Effector CD4-positive, alpha-beta T cell (primary cell): ENCODE measurements around the gene RAI14.
"Not testable (repeated sequence)": the region's sequence is repeated elsewhere in the genome, so short reads cannot be mapped to it uniquely, and the experiment has no call there.

ENCODE experiments used
- DNase-seq: peaks from one replicate; pipeline ENCODE4 v3.0.0-alpha.2; 2020

RAI14 gene

GRCh38 chr5:34701442-34701841 lies 45.3 kb downstream of the RAI14 start:
- not testable (repeated sequence) for DNase-seq

DNA sequence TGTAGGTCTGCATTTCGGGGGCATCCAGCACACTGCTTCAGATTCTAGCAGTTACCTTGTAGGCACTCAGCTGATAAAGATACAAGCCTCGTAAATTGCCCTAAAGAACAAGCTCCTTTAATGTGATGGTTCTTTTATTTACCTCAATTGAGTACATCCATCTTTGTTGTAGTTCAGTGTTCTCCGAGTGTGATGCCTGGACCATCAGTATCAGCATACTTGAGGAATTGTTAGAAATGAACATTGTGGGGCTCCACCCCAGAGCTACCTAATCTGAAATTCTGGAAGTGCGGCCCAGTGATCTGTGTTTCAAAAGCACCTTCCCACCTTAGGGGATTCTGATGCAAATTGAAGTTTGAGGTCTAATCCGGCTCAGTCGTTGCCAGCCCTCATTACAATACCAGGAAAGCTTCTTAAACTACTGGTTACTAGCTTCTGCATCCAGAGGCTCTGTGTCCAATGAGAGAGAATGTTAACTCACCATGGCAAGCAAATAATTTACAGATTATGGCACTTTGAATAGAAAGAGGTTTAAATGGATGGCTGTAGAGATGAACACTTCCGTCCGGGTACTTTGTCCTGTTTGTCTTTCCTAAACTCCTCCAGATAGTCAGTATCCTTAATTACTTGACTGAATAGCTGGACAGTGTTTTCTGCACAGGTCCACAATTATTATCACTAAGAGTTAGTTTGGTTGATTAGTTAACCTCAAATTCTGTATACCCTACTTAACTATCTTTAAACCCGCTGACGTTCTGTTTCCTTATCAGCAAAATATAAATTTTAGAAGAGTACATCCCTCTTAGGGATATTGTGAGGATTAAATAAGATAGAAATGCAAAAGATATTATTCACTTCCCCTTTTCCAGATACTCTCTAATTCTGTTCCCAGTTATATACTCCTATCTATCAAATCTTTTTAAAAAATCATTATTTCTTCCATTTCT lies 47.9 kb downstream of the RAI14 start:
- no peak for DNase-seq

- no peak for DNase-seq
These were observed 50.0 kb downstream of the RAI14 start for GRCh38 chr5:34706084-34706483.

DNA sequence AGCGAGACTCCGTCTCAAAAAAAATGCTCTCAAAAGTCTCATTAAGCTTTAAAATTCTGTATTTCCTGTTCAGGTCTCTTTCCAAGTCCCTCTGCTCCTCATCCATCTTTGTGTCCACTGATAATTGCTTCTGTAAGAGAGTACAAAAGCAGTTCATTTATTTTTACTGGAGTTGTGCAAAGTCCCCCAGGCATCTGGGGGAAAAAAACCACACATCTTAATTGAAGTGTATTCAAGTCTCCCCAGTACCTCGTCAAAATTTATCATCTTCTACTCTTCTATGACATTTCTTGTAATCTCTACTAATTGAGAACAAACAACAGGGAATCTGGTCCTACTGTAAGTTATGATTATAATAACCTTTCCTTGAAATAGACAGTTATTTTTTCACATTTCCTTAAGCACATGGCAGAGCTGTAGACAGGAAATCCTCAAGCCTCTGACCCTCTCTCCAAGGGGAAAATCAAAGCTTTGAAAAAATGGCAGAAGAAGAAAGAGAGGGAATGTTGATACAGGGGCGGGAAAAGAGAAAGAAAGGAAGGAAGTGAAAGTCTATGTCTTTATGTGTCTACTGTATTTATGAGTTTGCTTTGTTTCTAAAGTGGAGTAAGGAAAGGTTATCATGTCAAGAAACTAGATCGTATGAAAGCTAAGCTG lies 51.5 kb downstream of the RAI14 start:
- DNase-seq: no peak

- no peak for DNase-seq
These were observed 52.6 kb downstream of the RAI14 start for GRCh38 chr5:34708777-34709176.

DNA sequence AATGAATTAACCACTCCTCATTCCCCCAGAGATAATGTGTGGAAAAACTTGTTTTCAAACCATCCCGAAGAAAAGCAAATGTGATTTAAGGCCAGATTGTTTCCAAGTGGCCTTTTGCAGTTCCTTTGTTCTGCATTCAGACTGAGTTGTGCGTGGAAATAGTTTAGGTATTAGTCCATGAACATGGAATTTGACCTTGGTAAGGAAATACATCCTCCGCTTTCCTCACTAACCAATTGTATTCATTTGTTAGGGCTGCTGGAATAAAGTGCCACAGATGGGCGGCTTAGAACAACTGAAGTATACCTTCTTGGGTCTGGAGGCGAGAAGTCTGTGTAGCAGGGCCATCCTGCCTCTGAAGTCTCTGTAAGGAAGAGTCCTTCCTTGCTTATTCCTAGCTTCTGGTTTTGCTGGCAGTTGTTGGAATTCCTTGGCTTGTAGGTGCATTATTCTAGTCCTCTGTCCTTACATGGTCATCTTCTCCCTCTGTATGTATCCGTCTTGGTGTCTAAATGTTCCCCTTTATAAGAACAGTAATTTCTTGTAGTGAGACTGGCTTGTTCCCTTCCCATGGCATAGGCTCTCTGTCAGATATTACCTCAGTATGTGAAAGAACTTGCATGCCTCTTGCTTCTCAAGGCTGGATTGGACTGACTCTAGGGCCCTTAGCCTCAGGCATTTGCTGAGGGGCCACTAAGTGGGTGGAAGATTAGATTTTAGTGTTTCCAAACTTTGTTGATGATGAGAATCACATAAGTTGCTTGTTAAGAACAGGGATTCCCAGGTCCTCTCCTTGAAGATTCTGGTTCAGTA lies 53.9 kb downstream of the RAI14 start:
- DNase-seq: no peak

DNA sequence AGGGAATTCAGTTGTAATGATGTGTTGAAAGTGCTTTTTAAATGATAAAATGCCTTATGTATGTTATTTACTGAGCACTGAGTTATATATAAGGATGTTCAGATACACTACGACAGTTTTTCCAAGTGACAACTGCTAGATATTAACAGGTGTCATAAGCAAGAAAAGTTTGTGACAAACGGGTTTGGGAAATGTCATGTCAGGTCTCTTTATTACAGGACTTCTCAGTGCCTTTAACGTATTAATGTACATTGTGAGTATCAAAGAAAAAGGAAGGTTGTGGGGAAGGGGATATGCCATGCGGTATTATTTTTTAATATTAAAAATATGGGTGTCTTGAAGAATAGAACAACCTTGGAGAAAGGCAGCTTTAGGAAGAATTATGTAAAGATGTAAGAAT lies 56.4 kb downstream of the RAI14 start:
- no peak for DNase-seq

DNA sequence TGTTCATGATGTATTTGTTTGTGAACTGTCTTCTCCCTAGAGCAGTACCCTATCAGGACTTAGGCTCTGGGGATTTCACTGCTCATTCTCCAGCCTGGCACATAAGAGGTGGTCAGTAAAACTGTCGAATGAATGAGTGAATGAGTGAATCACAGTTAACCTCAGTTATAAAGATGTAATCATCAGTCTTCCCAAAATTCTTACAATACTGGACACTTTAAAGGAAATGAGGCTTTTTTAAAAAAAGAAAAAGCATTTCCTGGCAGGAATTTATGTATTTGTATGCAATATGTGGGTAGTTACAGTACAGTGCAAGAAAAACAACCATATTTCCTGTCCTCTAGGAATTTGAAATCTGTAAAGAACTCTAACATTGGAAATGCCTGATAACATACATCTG lies 59.6 kb downstream of the RAI14 start:
- DNase-seq: no peak

DNA sequence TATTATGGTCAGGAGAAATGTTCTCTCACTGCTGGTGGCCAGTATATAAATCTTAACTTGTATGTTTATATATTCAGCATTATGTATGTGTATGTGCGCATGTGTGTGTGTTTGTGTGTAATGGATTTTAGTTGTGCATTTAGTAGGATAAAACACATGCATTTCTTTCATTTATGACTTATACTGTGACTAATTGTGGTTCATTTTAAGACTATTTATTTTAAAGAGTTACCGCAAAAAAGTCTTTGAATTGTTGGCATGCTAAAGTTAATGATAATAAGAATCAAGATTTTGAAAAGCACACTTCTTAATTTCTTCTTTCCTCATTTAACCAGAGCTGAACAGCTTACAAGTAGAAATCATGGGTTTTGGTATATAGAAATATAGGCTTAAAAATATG lies 60.9 kb downstream of the RAI14 start:
- no peak for DNase-seq

DNA sequence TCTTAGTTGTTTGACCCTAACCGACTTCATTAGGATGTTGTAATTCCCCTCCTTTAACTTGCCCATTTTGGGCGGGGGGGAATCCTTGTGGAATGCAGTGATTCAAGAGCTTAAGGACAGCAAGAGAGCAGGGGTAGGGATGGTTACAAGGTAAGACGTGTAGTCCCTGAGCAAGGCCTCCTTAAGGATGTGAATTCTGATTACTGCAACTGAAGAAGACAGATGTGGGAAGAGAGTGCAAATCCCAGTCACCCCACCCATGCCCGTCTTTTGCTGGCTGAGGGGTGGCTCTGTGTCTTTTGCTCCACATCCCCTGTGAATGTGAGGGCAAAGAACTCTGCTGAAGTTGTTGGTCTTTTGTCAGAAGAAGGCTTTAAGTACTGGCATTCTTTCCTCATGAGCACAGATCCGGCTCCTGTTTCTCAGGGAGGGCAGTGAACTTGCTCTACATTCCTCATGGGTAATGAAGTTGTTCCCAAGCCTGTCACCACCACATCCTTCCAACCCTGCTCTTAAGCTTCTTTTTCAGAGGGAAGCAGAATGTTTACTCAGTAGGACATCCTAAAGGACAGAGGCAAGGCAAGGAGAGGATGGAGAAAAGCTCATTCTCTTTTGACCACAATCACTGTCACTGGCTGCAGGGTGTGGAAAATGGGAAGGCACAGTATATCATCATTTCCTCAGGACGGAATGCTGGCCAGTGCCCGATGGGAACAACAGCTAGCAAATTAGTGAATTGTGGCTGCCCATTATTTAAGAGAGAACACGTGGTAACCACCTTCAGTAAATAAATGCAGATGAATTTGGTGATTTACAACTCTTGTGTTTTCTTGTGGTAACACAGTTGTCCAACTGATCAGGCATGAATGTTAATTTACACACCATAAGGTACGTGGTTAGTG lies 61.5 kb downstream of the RAI14 start:
- no peak for DNase-seq

DNA sequence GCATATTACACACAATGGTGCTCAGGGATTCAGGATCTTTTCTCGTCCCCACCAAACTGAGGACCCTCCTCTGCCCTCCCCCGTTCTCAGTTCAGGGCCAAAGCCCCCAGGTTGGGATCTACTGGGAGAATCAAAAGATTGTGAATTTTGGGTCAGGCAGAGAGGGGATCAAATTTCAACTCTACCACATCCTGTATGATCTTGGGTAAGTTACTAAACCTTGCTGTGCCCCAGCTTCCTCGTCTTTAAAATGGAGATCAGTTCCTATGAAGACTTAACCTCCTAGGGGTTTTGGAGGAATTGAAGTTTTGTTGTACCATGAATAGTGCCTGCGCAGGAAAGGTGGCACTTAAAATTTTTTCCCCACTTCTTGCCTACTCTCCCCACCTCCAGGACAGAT lies 62.4 kb downstream of the RAI14 start:
- no peak for DNase-seq

GRCh38 chr5:34719029-34719428 lies 62.9 kb downstream of the RAI14 start:
- DNase-seq: no peak

DNA sequence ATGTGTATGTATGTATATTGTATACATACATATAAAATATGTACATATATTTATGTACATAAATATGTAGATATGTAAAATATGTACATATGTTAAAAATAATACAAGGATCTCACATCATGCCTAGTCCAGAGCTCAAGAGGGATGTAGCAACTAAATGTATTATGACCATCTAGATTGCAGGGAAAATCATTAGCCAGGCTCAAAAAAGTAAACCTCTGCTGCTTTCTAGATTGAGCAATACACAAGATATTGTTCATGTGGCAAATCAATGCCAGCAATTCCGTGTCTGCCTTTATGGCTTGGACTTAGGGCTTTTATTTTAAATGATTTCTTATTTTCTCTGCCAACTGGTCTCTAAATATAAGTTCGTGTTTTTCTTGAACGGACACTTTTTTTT lies 65.2 kb downstream of the RAI14 start:
- no peak for DNase-seq

GRCh38 chr5:34722183-34722582 lies 66.1 kb downstream of the RAI14 start:
- no peak for DNase-seq

DNA sequence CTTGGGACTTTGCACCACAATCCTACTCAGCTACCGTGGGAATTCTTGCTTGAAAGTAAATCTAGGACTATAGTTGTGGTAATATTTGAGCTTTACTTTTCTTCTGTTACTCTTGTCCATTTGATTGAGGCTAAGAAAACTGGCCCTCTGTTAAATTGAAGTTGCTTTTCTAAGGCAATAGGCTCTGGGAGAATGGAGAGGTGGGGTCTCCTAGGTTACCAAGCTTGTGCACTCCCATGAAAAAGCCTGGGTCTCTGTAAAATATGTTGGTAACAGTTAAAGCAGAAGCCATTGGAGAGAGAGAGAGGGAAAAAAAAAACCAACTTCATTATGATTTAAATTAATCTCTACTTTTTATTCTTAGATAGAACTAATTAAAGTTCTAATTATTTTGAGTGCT lies 68.6 kb downstream of the RAI14 start:
- DNase-seq: no peak

GRCh38 chr5:34727166-34727749 lies 71.1 kb downstream of the RAI14 start:
- DNase-seq: not testable (repeated sequence)

DNA sequence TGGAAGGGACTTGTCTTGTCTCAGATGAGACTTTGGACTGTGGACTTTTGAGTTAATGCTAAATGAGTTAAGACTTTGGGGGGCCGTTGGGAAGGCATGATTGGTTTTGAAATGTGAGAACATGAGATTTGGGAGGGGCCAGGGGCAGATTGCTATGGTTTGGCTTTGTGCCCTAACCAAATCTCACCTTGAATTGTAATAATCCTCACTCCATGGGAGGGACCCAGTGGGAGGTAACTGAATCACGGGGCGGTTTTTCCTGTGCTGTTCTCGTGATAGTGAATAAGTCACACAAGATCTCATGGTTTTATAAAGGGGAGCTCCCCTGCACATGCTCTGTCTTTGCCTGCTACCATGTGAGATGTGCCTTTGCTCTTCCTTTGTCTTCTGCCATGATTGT lies 72.1 kb downstream of the RAI14 start:
- DNase-seq: no peak

GRCh38 chr5:34731435-34732232 lies 75.5 kb downstream of the RAI14 start:
- DNase-seq: no peak

GRCh38 chr5:34734326-34734725 lies 78.2 kb downstream of the RAI14 start:
- DNase-seq: no peak

GRCh38 chr5:34735491-34736426 lies 79.6 kb downstream of the RAI14 start:
- DNase-seq: no peak
